Measurements from ENCODE around the gene ZNF408.

The ZNF408 gene

DNA sequence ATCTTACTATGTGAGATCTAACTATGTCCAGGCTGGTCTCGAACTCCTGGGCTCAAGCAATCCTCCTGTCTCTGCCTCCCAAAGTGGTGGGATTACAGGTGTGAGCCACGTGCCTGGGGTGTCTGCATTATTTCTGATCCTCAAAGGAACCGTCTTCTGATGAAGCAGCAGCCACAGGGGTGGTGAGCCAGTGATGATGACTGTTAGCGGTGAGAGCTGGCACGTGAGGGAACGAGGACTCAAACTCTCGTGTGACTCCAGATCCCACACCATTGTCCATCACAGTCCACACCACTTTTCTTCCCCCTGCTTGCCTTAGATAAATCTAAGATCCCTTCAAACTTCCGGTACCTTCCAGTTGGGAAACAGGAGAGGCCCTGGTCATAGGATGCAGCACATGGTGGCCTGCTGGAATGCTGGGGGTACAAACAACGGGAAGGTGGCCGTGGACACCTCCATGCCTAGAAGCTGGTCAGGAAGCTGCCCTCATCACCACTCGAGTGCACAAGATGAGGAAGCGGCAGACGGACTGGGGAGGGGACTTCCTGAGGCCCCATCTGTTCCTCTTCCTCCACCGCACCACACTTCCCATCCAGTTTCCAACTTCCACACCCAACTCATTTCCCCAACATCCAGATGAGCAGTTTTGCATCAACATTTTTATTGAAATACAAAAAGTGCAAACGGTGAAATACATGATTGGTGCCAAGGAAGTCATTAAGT is 24.2 kb upstream of the ZNF408 start:
- peak; percentile 55 to 59 for DNase-seq

DNA sequence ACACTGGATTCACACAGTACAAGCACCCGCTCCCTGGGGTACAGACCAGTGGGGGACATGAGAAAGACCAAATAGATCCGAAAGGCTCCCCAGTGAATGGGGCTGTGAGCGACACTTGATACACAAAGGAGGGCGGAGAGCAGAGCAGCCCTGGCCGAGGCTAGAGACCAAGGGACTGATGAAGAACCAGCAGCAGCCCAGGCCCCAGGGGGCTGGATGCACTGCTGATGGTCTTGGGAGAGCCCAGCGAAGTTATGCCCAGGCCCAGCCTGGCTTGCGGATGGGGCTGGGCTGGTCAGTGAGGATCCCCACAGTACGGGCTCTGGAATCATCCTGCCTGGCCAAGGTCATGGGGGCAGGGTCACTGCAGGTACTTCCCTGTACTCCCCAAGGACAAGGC is 23.7 kb upstream of the ZNF408 start:
- no peak for DNase-seq

DNA sequence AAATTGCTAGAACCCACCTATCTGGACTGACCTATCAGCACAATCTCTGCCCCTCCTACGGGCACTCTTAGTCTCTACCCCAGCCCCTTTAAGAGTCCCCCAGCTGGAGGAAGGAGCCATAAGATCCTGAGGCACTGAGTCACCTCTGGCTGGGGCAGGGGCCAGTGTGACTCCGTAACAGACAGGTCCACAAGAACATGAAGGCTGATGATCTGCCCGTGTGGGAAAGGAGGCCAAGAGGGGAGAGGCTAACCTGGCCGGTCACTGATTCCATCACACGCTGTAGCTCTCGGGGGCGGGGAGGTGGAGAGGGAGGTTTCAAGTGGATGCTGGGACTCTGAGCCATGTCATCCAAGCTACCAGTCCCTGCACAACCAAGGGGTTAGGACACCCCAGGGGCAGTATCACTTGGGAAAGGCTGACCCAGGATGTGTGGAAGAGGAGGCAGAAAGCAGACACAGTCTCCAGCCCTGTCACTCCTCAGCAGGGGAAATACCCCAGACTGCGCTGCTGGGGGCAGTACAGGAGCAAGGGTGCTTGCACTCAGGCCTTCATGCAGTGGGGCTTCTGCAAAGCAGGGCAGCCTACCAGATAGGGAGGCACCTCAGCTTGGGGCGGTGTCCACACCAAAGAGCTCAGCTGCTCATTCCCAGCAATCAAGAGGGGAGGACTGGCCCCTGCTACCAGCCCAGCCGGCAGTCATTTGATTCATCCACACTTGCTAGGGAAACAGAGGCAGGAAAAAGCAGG is 22.7 kb upstream of the ZNF408 start:
- no peak for DNase-seq

DNA sequence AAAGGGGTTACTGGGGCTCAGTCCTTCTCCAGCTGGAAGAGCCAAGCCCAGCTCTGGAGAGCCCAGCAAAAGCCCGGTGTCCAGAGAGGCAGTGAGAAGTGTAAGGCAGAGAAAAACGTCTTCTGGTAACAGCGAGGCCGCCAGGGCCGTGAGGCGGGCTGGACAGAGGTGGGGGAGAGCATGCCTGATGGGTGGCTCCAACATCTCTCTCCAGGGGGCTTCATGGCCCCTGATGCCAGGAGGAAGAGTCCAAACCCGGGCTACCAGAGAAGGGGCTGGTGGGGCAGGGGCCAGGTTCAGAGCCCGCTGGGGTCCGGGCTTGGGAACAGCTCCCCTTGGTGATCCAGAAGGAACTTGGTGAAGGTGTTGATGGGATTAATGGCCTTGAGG is 22.1 kb upstream of the ZNF408 start:
- no peak for DNase-seq

DNA sequence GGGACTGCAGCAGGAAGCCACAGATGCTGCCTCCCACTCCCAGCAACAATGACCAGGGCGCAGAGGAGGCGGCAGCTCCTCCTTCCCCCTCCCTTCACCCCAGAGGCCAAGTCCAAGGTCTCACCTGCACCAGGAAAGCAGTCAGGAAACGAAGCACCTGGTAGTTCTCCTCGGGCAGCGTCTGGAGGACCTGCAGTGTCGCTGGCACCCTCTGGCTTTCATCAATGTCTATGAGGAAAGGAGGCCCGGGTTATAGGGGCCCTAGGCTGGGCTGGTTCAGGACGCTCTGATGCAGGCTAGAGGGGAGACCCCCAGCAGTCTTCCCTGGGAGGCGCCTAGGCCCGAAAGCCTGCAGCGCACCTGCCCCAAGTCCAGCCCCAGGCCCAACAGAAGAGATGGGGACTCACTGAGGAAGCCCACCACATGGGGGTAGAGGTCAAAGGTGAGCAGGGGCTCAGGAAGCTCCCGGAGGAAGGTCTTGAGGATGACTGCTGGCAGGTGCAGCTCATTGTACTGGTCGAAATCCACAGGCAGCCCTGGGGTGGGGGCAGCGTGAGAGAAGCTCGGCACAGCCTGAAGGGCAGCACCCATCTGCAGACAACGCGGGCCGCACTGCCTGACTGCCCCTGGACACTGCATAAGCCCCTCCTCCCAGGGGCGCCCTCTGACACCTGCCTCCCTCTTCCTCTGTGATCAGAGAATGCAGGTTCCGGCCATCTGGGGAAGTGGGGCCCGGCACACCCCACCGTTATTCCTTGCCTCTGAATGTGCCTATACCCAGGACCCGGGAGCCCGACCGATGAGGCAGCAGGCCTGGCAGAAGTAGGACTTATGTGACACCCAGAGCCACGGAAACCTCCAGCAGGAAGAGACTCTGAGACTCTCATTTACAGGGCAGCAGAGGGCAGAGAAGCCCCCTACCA is 21.3 kb upstream of the ZNF408 start:
- DNase-seq: no peak

DNA sequence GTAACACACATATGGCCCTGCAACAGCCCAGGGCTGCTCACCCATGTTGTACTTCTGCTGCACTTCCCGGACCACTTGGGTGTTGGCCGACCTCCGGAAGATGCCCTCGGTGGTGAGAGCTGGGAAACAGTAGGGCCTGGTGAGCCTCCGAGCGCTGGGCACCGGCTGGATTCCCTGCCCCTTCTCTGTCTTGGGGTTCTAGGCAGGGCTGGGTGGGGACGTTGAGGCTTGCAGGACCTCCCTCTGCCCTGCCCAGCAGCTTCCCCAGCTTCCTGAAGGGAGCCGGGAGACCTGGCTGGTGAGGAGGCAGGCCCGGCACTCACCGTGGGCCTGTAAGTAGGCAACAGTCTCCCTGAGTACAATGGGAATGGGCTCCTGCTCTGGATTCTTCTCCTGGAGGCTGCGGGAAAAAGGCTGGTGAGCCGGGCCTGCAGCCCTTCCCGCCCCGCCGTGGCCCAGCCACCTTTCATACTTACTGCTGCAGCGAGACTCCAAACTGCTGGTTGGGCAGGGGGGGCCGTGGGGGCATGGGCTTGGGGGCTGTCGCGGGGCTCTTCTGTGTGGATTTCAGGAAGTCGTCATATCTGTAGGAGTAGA is 20.6 kb upstream of the ZNF408 start:
- no peak for DNase-seq

DNA sequence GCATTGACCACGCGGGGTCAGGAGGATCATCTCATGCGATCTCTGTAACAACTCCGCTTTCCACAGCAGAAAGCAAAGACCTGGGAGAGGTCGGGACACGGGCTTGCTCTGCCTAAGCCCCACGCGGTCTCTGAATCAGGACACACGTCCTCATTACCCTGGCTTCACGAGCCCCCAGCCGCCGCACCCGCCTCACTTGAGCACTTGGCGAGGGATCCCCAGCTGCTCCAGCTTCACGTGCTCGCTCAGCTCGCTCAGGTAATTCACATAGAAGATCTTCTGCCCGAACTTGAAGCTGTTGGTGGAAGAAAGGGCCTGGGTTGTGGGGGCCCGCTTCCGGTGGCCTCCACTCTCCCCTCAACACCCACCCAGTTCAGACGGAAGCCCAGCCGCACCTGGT is 20.0 kb upstream of the ZNF408 start:
- DNase-seq: no peak

DNA sequence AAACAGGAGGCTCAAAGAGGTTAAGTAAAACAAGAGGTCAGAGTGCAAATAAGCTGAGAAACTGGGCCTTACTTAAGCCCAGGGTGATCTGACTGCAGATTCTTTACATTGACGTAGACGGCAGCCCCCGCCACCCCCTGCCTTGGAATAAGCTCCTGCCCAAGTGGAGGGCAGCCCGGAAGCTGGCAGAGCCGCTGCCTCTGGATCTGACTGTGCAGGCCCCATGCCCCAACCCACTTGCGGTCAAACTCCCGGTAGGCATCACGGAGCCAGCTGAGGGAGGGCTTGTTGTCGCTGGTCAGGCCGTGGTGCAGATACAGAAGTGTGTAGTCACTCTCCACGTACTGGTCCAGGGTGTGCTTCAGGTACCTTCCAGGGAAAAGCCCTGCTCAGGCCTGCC is 19.0 kb upstream of the ZNF408 start:
- no peak for DNase-seq

DNA sequence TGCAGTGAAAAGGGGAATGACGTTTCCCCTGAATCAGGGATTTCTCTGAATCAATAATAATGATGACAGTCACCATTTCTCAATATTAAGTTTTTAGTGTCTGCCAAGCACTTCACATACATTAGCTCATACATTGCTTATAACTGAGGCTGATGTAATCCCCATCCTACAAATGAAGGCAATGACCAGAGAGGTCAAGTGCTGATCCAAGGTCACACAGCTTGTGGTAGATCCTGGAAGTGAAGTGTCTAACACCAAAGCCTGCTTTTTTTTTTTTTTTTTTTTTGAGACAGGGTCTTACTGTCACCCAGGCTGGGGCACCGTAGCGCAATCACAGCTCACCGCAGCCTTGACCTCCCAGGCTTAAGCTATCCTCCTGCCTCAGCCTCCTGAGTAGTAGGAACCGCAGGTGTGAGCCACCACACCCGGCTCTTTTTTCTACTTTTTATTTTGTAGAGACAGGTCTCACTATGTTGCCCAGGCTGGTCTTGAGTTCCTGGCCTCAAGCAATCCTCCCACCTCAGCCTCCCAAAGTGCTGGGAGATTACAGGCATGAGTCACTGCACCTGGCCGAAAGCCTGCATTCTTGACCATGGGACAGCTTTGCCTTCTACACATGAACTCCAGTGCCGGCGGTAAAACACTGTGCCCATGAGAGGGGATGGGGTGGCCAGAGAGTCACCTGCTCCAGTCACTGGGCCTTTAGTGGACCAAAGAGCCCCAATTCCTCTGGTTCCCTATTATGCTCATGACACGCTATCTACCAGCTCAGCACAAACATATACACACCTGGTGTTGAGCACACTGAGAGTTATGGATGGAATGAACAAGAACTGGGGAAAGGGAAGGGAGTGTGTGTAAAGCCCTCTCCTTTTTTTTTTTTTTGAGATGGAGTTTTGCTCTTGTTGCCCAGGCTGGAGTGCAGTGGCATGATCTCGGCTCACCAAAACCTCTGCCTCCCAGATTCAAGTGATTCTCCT is 17.8 kb upstream of the ZNF408 start:
- no peak for DNase-seq

DNA sequence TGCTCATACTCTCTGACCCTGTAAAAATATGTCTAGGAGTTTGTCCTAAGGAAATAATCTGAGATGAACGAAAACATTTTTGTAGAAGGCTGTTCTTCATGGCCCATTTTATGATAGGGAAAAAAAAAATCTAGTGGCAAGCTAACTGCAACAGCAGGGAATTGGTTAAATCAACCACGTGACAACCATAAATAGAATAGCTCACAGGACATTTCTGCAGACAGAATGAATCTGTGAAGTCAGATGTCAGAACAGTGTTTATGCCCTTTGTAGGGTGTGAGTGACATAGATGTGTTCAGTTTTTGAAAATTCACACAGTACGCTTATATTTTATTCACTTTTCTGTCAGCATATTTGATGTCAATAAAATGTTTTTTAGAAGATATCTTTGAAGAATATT is 16.5 kb upstream of the ZNF408 start:
- no peak for DNase-seq

DNA sequence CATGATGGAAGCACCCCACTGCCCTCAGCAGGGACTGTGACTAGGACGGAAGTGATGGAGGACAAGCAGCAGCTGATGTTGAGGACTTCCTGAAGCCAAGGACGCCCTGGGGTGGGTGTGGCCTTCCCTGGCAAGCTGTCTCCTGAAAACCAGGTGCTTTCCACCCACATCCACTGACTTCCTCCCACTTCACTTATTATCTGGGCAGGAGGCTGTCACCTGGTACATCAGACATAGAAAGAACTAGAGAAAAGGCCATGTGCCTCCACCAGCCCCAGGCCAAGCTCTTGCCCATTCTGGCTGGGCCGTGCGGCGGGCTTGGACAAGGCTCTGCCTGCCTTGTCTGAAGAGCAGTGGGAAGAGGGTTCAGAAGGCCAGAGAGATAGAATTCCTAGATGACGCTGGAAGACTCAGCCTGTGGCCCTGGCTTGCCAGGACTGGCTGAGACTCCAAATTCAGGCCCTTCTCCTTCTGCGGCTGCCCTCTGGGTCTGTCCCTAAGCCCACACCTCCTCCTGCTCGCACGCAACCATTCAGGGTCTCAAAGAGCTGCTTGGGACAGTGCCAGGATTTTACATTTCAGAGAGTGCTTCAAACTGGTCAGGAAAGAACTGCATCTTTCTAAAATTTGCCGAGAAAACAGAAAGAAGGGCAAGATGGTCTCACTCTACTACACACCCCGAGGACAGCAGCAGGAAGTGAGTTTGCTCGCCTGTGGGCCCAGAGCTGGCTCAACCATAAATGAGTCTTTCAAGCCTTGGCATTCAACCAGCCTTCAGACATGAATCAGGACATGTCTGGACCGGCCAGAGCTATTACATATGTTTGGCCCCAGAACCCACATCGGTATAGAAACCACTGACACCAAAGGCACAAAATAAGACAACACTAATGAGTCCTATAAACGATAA is 13.7 kb upstream of the ZNF408 start:
- DNase-seq: no peak

DNA sequence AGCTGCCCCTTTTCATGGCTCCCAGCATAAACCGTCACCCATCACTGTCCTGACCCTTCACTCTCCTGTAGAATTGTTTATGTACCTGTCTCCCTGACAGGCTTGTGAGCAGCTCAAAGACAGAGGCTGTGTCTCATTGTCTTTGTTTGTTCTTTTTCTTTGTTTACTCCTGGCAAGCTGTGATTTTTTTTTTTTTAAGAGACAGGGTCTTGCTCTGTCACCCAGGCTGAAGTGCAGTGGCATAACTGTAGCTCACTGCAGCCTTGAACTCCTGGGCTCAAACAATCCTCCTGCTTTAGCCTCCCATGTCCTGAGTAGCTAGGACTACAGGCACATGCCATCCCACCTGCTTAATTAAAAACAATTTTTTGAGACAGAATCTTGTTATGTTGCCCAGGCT is 10.1 kb upstream of the ZNF408 start:
- DNase-seq: no peak

DNA sequence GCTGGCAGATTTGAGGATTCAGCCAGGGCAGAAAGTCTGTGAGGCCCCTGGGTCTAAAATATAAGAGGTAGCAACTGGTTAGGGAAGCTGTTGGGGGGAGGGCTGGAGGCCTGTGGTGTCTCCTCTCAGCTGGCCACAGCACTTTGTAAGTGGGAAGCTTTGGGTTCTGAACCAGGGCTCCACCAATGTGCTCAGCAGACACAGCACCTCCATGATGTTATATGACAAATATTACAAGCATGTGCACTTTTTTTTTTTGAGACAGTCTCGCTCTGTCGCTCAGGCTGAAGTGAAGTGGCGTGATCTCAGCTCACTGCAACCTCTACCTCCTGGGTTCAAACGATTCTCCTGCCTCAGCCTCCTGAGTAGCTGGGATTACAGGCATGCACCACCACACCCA is 8.4 kb upstream of the ZNF408 start:
- no peak for DNase-seq

DNA sequence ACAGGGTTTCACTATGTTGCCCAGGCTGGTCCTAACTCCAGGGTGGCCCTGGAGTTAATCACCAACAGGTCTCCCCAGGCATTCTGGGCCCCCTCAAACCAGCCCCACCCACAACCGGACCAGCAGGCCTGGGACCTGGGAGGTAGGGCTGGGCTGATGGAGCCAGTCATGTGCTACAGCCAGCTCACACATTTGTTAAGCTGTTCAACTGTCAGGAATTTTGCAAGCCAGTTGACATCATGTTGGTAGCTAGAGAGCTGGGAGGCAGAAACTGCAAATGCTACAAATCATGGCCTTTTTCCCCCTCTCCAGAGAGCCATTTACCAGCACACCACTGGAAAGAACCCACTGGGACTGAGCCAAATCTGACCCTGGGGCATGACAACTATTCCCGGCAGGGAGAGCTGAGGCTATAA is 7.2 kb upstream of the ZNF408 start:
- no peak for DNase-seq

DNA sequence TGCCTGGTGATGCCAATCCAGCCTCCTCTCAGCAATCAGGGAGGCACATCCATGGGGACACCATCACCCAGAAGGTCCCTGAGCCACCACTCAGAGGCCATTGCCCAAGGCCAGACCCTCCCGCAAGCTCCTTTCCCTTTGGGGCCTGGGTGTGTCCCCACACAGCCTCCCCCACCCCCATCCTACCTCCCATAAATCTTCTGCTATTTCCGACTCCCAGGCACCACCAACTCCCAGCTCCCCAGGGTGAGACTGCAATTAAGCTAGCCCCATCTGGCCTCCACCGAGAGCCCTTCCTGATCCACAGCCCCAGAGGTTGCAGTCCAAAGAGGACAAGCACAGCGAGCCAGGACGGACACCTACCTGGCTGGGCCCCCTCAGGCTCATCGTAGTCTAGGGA is 6.8 kb upstream of the ZNF408 start:
- DNase-seq: no peak

DNA sequence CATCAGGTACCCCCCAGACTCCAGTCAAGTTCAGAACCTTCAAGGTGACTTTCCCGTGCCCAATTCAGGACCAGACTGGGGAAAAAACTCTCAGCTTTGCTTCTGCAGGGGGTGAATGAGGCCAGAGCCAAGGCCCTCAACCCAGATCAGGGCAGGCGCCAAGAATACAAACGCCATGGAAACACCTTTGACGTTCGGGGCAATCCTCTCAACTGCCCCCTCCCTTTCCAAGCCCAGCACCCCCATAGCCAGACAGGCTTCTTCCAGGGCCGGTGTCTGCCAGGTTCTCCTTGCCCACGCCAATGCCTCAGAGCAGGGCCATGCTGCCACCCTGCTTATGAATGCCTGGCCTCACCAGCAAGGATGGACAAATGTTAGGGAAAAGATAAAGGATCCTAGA is 6.2 kb upstream of the ZNF408 start:
- no peak for DNase-seq

DNA sequence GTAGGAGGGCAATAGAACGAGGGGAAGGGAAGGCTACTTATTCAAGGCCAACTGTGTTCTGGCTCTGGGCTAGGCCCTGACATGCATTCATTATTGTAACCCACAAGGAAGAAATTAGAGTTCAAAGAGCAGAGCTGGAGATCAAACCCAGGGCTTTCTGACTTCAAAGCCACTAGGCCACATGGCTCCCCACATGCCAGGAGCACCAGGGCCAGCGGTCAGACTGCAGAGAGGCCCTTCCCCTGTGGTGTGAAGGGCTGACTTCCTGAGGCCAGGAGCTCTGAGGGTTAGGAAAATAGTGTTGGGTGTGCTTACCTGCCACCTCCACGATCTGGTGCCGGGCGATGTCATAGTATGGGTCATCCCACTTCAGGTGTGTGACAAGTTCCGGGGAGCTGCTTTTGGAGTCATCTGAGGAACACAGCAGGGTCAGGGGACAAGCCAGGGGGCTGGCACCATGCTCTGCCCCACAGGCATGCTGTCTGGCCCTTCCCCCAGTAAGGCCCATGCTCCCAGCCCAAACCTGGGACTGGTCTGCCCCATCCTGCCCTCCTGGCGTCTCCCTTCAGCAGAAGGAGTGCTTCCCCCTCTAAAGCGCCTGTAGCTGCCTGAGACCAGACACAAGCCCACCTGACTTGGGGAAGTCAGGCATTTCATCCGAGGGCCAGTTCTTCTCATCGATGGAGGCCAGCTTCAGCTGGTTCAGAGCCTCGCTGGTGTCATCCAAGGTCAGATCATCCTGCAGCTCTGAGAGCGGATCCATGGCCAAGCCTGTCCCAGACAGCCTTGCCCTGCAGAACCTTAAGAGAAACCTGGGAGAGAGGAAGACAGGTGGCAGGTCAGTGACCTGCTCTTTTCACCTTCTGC is 5.3 kb upstream of the ZNF408 start:
- no peak for DNase-seq

DNA sequence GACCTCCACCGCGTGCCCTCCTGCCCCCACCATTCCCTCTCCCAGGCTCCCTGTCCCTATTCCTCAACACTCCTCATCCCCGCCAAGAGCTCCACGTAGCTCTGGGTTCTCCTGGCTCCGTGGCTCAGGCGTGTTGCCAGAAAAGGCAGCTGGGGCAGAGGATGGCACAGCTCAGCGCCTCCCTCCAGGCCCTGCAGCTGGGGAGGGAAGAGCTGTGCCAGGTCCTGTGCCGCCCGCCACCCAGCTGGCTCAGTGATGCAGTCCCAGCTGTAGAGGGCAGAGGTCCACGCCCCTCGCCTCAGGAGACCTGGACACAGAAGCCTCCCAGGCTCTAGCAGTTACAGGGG is 4.6 kb upstream of the ZNF408 start:
- DNase-seq: no peak

DNA sequence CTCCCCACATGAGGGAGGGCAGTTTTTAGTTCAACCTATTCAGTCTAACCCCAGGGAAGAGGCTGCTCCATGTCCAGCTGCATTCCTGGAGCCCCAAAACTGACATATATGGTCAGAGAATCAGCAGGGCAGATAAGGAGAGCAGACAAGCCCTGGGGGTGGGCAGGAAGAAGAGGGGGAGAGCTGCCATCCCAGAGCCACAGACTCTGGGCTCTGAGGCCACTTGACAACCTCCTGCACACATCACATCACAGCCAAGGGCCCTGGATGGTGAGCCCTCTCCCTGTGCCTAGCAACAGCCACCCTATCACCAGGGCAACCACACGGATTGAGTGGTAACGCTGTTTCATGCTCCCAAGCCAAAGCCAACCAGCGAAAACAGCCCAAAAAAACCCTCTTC is 3.5 kb upstream of the ZNF408 start:
- DNase-seq: no peak

DNA sequence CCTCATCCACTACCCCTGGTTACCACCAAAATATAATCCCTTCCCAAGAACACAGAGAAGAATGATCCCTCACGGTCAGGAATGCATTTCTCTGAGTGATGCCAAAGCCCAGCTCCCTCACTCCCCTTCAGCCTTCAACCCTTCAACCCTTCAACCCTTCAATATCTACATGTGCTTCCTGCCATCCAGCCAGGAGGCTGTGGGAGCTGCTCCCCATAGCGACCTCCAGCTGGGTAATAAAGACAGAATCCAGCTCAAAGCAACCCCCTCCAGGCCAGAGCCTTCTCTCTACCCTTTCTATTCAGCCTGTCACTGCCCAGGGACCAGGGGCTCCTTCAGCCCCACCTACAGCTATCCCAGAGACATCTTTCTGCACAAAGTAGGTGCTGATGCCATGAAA is 3.1 kb upstream of the ZNF408 start:
- DNase-seq: no peak
